ENCODE data around the gene MICAL2. TPM values are rescaled to one million over a fixed set of nuclear protein-coding genes. Genes with fewer than 3 reads are reported as not detected.

MICAL2 gene
- total RNA-seq, 1 experiment from 2014 or later: 191 TPM

GRCh38 chr11:12246989-12247388 lies 136.6 kb downstream of the MICAL2 start:
- no peaks in the 10 kb centered on the region for H3K27me3 Mint-ChIP-seq (ENCODE audit: unreplicated experiment)
- TF ChIP-seq, protein P1, sequence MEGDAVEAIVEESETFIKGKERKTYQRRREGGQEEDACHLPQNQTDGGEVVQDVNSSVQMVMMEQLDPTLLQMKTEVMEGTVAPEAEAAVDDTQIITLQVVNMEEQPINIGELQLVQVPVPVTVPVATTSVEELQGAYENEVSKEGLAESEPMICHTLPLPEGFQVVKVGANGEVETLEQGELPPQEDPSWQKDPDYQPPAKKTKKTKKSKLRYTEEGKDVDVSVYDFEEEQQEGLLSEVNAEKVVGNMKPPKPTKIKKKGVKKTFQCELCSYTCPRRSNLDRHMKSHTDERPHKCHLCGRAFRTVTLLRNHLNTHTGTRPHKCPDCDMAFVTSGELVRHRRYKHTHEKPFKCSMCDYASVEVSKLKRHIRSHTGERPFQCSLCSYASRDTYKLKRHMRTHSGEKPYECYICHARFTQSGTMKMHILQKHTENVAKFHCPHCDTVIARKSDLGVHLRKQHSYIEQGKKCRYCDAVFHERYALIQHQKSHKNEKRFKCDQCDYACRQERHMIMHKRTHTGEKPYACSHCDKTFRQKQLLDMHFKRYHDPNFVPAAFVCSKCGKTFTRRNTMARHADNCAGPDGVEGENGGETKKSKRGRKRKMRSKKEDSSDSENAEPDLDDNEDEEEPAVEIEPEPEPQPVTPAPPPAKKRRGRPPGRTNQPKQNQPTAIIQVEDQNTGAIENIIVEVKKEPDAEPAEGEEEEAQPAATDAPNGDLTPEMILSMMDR (IDR thresholded peaks at IDR 0.05; ENCODE audit: unreplicated experiment): no peak
- H3K27ac Mint-ChIP-seq (ENCODE audit: unreplicated experiment): no peak overlapping the region
- H3K9me3 Mint-ChIP-seq (ENCODE audit: low read depth, unreplicated experiment): no peaks in the 10 kb centered on the region
- BruUV-seq (replicated peaks): no TSS peak
- peaks cover 64% of the 10 kb centered on the region for H3K36me3 Mint-ChIP-seq (ENCODE audit: insufficient read depth, unreplicated experiment)
- no peak for DNase-seq
- no peak overlapping the region for H3K4me3 Mint-ChIP-seq (ENCODE audit: low read depth, unreplicated experiment)
- intact Hi-C loops (cut with micrococcal nuclease; ENCODE audit: unreplicated experiment): loop anchor here (5.0 kb wide), 1 partner anchor 35 kb away; no protein-coding TSS in a partner anchor
- CTCF ChIA-PET: no interaction called here
- H3K4me1 Mint-ChIP-seq (ENCODE audit: low read depth, unreplicated experiment): peaks cover 52% of the 10 kb centered on the region

GRCh38 chr11:12247543-12248254 lies 137.3 kb downstream of the MICAL2 start:
- BruUV-seq (replicated peaks): no TSS peak
- TF ChIP-seq, protein P1 (IDR thresholded peaks at IDR 0.05; ENCODE audit: unreplicated experiment): no peak
- Mint-ChIP-seq H3K4me1 (ENCODE audit: low read depth, unreplicated experiment) (peaks cover 52% of the 10 kb centered on the region), H3K27me3 (ENCODE audit: unreplicated experiment) (no peaks in the 10 kb centered on the region), H3K27ac (ENCODE audit: unreplicated experiment) (peak overlapping the region; percentile 89), H3K36me3 (ENCODE audit: insufficient read depth, unreplicated experiment) (peaks cover 60% of the 10 kb centered on the region), H3K4me3 (ENCODE audit: low read depth, unreplicated experiment) (peak overlapping the region; percentile 56), H3K9me3 (ENCODE audit: low read depth, unreplicated experiment) (no peaks in the 10 kb centered on the region)
- intact Hi-C loops (cut with micrococcal nuclease; ENCODE audit: unreplicated experiment): loop anchor here (5.0 kb wide), 1 partner anchor 35 kb away; no protein-coding TSS in a partner anchor
- DNase-seq: no peak
- CTCF ChIA-PET: interaction anchor here (0.7 to 1.5 kb wide), 7 partner anchors 11 to 281 kb away, joined by 3 to 9 read pairs (median 4); no protein-coding TSS in a partner anchor

DNA sequence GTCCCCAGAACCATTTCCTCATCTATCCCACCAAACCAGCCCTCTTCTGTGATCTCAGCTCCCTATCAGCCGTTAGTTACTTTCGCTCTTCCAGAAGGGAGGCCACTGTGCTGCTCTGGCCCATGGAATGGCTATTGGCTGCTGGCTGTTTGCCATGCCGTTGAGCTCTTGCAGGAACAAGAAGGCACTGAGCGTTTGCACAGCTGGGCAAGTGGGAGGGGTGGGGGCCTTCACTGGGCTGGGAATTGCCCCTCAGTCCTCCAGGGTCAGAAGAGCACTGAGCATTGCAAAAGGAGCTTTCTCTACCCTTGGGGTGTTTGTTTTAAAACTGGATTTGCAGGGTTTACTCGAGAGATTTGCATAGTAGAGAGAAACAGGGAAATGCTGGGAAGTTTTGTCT lies 137.9 kb downstream of the MICAL2 start:
- CTCF ChIA-PET: interaction anchor here (0.7 to 1.5 kb wide), 7 partner anchors 10 to 281 kb away, joined by 3 to 9 read pairs (median 4); no protein-coding TSS in a partner anchor
- Mint-ChIP-seq H3K9me3 (ENCODE audit: low read depth, unreplicated experiment) (no peaks in the 10 kb centered on the region), H3K4me1 (ENCODE audit: low read depth, unreplicated experiment) (peaks cover 48% of the 10 kb centered on the region), H3K4me3 (ENCODE audit: low read depth, unreplicated experiment) (peak overlapping the region; percentile 56), H3K27me3 (ENCODE audit: unreplicated experiment) (no peaks in the 10 kb centered on the region), H3K36me3 (ENCODE audit: insufficient read depth, unreplicated experiment) (peaks cover 54% of the 10 kb centered on the region), H3K27ac (ENCODE audit: unreplicated experiment) (peak overlapping the region; percentile 89)
- BruUV-seq (replicated peaks): no TSS peak
- intact Hi-C loops (cut with micrococcal nuclease; ENCODE audit: unreplicated experiment): loop anchor here (5.0 kb wide), 1 partner anchor 34 kb away; no protein-coding TSS in a partner anchor
- peak; percentile 94 for DNase-seq
- TF ChIP-seq, protein P1 (IDR thresholded peaks at IDR 0.05; ENCODE audit: unreplicated experiment): no peak

DNA sequence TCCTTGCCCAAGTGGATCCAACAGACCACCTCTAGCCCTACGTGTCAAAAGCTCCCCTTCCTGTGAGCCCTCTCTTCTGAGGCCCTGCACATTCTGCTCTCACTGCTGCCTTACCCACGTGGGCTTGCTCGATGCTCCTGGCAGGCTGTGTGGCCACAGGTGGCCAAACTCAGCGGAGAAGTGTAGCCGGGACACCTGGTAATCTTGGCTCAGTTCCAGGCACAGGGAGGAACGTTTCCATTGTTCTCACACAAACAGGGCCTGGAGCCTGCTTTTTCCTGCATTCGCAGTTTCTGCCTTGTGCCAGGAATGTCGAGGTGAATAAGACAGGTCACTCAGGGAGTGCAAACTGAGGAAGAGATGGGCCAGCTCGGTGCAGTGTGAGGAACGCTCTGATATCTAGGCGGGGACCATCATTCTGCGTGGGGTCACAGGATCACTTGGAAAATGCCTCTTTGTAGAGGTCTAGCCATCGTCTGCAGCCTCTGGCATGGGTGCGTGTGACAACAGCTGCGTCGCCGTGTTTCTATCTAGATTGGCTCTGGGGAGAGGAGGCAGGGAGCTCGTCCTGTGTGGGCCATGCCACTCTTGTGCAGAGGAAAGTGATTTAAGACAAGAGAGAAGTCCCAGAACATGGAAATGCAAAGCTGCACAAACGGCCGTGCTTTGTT lies 139.3 kb downstream of the MICAL2 start:
- Mint-ChIP-seq H3K4me1 (ENCODE audit: low read depth, unreplicated experiment) (peaks cover 34% of the 10 kb centered on the region), H3K4me3 (ENCODE audit: low read depth, unreplicated experiment) (peak overlapping the region; percentile 56), H3K9me3 (ENCODE audit: low read depth, unreplicated experiment) (no peaks in the 10 kb centered on the region), H3K27me3 (ENCODE audit: unreplicated experiment) (no peaks in the 10 kb centered on the region), H3K27ac (ENCODE audit: unreplicated experiment) (no peak overlapping the region), H3K36me3 (ENCODE audit: insufficient read depth, unreplicated experiment) (peaks cover 60% of the 10 kb centered on the region)
- intact Hi-C loops (cut with micrococcal nuclease; ENCODE audit: unreplicated experiment): loop anchor here (5.0 kb wide), 1 partner anchor 33 kb away; no protein-coding TSS in a partner anchor
- no TSS peak for BruUV-seq (replicated peaks)
- DNase-seq: peak; percentile 72
- TF ChIP-seq, protein P1 (IDR thresholded peaks at IDR 0.05; ENCODE audit: unreplicated experiment): no peak
- CTCF ChIA-PET: no interaction called here
